GM15510 (cell line): Measurements from ENCODE around the gene ARHGAP32.

Experiments used
- POLR2A ChIP-seq: IDR thresholded peaks from 3 replicates; pipeline ENCODE4 v1.6.1; 2011; ENCODE audit warnings: borderline replicate concordance; ENCODE audit not compliant: insufficient read length; ENCODE audit errors: extremely low read depth

The ARHGAP32 gene

DNA sequence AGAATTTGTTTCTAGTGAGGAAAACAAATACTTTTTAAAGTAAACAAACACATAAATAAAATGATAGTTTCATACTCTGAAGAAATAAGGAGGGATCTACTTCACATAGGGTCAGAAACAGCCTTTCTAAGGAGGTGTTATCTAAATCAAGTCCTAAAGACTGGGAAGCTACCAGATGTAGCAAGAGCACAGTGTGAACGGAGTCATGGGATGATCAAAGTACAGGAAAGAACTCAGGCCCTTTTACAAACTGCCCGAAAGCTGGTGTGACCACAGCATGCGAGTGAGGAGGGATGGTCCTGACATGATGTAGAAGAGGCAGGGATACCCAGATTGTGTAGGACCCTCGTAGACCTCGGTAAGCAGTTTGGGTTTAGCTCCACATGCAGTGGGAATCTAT lies 102.8 kb downstream of the ARHGAP32 start:
- no peak for TF ChIP-seq POLR2A

DNA sequence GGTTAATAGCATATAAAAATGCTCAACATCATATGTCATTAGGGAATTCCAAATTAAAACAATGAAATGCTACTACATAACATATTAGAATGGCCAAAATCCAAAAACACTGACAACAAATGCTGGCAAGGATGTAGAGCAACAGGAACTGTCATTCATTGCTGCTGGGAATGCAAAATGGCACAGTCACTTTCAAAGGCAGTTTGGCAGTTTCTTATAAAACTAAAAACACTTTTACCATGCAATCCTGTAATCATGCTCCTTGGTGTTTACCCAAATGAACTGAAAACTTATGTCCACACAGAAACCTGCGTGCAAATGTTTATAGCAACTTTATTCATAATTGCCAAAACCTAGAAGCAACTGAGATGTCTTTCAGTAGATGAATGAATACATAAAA lies 105.1 kb downstream of the ARHGAP32 start:
- TF ChIP-seq POLR2A, result no peak

DNA sequence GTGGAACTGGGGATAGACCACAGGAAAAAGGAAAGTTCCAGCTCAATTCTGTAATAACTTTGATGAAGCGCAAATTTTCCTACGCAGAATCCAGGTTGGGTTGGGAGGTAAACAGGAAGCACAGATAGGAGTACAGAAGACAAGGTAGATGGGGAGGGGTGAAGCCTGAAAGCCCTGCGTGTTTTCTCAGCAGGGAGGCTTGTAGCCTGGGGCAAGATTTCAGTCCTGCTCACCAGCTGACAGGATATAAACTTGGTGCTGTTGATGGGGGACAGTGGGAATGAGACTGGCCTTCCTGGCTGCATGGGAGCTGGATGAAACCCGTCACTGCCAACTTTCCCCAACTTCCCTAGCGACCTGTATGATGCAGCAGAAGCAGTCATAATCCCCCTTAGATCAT lies 114.9 kb downstream of the ARHGAP32 start:
- TF ChIP-seq POLR2A, result no peak

DNA sequence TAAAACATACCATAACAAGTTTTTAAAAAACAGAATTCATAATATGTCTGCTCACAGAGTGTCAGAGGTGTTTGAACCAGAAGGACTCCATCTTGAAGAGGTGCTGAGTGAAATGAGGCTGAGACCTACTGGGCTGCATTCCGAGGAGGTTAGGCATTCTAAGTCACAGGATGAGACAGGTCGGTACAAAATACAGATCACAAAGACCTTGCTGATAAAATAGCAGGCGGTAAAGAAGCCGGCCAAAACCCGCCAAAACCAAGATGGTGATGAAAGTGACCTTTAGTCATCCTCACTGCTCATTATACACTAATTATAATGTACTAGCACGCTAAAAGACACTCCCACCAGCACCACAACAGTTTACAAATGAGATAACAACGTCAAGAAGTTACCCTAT lies 116.4 kb downstream of the ARHGAP32 start:
- TF ChIP-seq POLR2A, result no peak

DNA sequence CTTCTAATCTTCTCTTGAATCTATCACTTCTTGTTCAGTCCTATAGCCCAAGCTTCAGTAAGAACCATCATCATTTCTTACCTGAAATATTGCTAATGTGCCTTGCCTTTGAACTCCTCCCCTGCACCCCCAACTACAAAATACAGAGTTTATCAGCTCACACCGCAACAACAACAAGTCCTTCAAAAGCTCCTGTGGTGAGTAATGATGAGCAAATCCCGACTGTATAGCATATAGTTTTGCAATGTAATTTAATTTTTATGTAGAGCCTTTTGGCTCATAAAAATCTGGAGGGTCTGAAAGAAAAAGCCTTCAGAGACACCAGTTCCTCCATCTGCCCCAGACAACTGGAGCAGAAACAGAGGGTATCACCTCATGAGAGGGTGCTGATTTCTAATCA lies 124.7 kb downstream of the ARHGAP32 start:
- no peak for TF ChIP-seq POLR2A

DNA sequence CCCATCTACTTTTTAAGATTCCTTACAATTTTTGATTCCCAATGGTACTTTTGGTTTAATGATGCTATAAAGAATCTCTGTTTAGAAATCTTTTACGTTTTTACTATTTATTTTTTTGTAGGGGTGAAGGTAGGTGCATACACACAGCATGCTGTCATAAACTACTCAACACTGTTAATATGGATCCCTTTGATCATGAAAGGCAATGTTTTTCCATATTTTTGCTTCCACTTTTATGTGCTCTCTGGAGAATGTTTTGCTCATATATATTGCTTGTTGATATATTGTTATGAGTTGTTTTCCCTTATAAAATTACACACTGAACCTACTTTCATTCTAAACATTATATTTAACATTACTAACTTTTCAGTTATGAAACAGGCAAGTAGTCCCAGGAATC lies 125.9 kb downstream of the ARHGAP32 start:
- no peak for TF ChIP-seq POLR2A

DNA sequence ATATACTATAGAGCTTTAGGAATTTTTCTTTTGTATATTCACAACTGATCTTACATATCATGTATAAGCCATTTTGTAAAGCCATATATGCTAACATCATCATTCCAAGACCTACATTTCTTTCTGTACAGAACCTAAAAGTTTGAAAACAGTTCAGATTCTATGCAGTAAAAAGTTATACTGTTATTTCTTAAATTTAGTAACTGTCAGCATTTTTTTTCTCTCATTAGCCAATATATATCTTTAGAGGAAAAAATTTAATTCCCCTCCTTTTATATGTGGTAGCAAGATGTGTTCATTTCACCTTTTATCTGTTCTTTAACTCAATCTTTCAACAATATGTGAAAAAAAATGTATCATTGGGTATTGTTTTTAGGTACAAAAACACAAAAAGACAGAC lies 129.0 kb downstream of the ARHGAP32 start:
- no peak for TF ChIP-seq POLR2A

DNA sequence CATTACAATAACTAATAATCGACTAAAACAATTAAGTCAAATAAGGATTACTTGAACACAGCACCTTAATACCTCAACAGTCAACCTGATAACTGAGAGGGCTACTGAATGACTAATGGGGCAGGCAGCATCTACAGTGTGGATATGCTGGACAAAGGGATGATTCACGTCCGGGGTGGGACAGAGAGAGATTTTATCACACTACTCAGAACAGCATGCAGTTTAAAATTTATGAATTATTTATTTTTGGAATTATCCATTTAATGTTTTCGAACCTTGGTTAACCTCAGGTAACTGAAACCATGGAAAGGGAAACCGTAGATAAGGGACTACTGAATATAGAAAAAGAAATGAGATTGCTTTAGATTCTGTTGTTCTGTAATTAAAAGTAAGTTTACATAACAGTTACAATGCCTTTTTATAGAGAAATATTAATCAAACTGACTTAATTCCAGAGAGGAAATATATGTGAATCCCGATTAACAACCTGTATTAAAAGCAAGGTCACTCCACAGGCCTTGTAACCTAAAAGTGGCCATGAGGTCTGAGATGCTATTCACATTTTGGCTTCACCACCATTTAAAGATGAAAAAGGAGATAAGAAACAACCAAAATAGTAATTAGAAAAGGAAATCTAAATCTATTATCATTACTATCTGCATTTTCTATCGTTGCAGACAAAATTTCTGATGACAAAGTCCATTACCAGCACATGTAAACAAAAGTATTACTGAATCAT lies 130.5 kb downstream of the ARHGAP32 start:
- TF ChIP-seq POLR2A, result no peak

DNA sequence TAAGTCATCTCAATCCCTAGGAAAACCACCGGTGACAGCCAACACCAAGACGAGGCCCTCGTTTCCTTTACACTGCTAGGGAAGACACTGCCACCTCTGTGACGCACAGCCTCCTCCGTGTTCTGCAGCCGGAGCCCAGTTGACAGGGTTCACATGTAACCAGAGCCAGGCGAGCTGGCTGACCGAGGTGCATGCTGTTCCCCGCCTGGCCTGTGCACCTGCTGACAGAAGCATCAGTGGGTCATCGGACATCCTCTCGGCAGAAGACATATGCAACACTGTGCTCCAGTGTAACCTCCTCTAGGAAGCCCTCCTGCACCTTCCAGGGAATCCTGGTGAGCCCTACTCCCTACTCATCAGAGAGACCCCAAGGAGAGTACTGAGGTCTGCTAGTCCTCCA lies 135.2 kb downstream of the ARHGAP32 start:
- no peak for TF ChIP-seq POLR2A

DNA sequence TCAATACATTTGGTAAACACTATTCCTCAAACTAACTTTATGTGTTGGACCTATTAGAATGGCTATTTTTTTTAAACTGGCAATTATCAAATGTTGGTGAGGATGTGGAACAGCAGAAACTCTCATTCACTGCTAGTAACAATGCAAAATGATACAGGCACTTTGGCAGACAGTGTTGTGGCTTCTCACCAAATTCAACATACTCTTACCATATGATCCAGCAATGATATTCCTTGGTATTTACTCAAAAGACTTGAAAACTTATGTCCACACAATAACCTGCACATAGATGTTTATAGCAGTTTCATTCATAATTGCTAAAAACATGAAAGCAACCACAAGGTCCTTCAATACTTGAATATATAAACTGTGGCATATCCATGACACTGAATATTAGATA lies 136.9 kb downstream of the ARHGAP32 start:
- no peak for TF ChIP-seq POLR2A

DNA sequence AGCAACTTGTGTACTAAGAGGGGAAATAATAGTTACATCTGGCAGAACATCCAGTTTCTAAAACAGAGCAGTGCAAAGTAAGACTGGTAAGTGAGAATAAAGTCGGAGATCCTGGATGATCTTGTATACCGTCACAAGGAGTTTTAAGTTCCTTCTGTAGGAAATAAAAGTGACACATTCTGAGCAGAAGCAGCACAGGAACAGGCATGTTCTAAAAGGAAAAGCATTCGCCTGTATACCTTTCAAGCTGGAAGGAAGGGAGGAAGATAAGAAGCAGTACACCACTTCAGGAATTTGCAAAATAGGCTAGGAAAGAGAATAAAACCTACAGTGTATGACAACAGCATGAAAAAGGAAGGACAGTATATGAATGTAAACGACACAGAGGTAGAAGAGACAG lies 143.2 kb downstream of the ARHGAP32 start:
- no peak for TF ChIP-seq POLR2A

DNA sequence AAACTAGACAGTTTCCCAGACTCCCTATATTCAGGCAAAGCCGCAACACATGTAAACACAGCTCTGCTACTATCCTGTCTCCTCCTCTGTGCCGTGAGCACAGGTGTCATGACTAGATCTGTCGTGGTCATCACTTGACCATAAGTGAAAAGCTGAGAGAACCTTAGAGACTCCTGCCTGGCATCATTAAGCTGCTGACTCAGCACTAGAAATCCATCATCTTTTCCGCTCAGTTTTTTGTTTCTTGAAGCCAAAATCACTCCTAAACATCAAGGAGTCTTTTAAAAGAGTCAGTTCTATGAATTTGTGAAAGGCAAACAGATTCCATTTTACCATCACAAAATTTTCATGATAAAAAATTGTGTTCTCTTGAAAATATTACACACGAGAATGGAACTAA lies 147.0 kb downstream of the ARHGAP32 start:
- TF ChIP-seq POLR2A, result no peak

DNA sequence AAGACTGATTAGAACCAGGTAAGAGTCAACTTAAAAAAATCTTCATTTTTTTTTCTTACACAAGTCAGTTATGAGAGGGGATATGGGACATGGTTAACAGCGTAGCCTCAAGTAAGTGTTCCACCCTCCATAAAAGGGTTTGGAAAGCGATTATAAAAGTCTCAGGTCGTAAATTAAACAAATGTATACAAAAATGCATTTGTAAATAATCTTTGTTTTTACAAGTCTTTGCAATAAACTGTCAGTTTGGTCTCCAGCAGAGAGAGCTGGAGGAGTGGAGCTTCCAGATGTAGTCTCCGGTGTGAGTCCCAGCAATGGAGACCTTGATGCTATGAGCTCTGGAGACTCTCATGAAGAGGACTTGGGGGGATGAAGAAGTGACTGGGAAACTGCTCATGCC lies 149.6 kb downstream of the ARHGAP32 start:
- TF ChIP-seq POLR2A, result no peak

DNA sequence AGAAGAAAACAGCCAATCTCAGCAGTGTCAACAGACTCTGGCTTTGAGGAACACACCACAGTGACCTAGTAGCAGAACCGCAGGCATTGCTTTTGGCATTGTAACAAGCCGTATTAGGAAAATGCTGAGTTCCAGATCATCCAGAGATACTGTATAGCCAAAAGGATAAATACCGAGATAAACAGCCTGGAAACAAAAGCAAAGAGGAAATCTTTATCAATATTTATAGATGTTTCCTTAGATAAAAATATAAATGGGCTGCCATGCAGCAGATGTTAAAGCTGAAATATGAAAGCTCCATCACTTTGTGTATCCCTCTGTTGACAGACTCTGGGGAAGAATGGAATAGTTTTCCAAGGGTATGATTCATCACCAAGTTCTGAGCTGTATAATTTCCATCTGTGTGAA lies 150.5 kb downstream of the ARHGAP32 start:
- no peak for TF ChIP-seq POLR2A

DNA sequence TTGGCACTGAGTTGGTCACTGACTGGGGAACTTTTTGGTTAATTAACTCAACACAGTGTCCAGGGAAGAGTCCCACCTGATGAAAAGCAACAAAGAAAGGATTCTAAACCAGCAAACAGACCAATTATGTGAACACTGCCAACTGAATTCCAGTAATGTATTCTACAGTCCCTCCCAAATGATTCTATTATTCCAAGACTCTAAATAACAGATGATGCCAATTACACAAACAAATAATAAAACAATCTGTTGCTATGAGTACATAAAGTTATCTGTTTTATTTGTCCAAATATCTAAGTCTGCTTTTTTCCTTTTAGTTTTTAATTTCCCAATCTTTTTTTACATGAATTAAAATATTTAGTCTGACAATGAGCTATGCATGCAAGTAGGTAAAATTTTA lies 151.2 kb downstream of the ARHGAP32 start:
- no peak for TF ChIP-seq POLR2A

DNA sequence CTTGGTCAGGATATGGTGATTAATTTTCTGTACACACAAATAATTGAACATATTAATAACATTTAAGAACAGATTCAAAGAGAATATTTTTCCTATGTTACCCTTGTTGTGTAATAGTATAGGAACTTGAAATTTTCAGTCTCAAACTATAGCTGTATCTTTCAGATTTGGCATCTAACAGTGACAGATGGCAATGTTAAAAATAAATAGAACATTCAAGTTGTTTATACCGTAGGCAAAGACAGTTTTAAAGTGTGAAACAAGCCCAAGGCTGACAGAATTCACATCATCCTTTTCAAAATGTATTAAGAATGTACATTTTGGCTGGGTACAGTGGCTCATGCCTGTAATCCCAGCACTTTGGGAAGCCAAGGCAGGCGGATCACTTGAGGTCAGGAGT lies 156.9 kb downstream of the ARHGAP32 start:
- TF ChIP-seq POLR2A, result no peak

DNA sequence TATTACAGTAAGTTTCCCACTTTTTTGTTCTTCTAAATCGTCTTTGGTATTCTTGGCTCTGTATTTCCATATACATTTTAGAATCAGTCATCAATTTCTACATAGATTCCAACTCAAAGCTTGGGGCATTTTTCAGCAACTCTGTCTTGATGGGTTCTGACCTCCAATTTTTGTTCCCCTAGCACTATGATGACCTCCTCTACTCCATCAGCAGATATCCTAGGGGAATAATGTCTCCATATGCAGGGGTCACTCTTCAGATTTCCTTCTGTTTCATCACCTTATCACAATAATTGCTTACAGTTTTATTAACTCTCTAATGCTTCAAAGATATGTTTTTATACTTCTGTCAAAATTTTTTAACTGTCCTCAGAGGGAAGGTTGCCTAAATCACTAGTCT lies 158.1 kb downstream of the ARHGAP32 start:
- no peak for TF ChIP-seq POLR2A
